ENCODE results near the gene GDNF. TPM values are rescaled to one million over a fixed set of nuclear protein-coding genes. Genes with fewer than 3 reads are reported as not detected.

Gene GDNF
- polyA plus RNA-seq, 2 donors: 0.11 to 0.20 TPM

DNA sequence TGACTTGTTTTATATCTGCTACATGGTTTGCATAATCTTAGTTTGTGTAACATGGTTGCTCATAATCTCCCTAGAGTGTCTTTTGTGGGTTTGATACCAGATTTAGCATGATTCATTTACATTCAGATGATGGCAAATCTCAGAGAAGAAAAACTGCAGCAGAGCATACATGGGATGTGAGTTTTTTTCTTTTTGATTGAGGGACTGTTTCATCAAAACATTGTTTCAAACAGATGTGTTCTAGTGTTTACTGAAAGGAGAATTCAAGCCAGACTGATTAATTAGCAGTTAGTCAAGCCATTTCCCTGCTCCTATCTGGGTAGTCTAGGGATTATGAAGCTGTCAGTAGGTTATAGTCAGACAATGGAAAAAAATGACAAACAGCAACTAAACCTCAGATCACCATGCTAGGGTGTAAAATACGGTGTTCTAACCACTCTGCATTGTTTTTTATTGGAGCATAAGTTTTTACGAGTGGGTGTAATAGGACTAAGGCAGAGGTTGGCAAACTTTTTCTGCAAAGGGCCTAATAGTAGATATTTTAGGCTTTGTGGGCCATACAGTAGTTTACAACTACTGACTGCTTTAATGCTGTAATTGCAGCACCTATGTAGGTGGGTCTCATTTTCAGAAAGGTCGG is 10.5 kb upstream of the GDNF start:
- Histone ChIP-seq H3K27ac (ENCODE audit: low read depth in 2 of 2, low read length in 1 of 2) (no peak overlapping the region), H3K36me3 (ENCODE audit: control insufficient read depth in 2 of 2, insufficient read depth in 2 of 2, low read length in 1 of 2) (no peaks in the 10 kb centered on the region), H3K9me3 (ENCODE audit: control insufficient read depth in 2 of 2, insufficient read depth in 1 of 2, low read depth in 1 of 2, low read length in 1 of 2) (peaks cover 0 to 3% of the 10 kb centered on the region in 2 donors), H3K4me3 (ENCODE audit: low read depth in 1 of 2, low read length in 2 of 2) (no peak overlapping the region), H3K4me1 (ENCODE audit: control insufficient read depth in 2 of 2, insufficient read depth in 2 of 2, low read length in 1 of 2) (peaks cover 0 to 2% of the 10 kb centered on the region in 2 donors), H3K27me3 (ENCODE audit: control insufficient read depth in 1 of 2, insufficient read depth in 2 of 2, low read length in 2 of 2) (no peaks in the 10 kb centered on the region)
- 63 to 64% methylated on average over 3 of the region's 3 CpGs for WGBS, 2 donors

- Histone ChIP-seq H3K9me3 (ENCODE audit: control insufficient read depth in 2 of 2, insufficient read depth in 1 of 2, low read depth in 1 of 2, low read length in 1 of 2) (peaks cover 0 to 3% of the 10 kb centered on the region in 2 donors), H3K27ac (ENCODE audit: low read depth in 2 of 2, low read length in 1 of 2) (no peak overlapping the region), H3K4me1 (ENCODE audit: control insufficient read depth in 2 of 2, insufficient read depth in 2 of 2, low read length in 1 of 2) (peaks cover 0 to 2% of the 10 kb centered on the region in 2 donors), H3K4me3 (ENCODE audit: low read depth in 1 of 2, low read length in 2 of 2) (no peak overlapping the region), H3K36me3 (ENCODE audit: control insufficient read depth in 2 of 2, insufficient read depth in 2 of 2, low read length in 1 of 2) (no peaks in the 10 kb centered on the region), H3K27me3 (ENCODE audit: control insufficient read depth in 1 of 2, insufficient read depth in 2 of 2, low read length in 2 of 2) (no peaks in the 10 kb centered on the region)
- WGBS, 2 donors: 89 to 90% methylated on average over 4 of the region's 4 CpGs
Measured at GRCh38 chr5:37849641-37850040, 9.8 kb upstream of the GDNF start.

DNA sequence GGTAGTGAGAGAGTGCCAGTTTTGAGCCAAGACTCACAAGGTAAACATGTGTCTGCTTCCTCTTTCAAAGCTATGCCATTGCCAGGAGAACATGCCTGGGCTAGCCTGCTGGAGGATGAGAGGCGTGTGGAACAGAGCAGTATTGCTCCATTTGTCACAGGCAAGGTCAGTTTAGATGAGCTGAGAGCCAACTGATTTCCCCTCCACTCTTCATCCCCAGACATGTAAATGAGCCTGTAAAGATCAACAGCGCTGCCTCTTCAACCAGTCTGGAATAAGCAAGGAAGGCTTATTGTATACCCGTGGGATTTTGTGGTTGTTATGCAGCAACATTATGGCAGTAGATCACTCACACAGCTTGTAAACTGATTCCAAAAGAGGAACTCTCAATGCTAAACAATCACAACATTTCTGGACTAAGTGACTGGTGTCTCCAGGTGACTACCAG is 8.2 kb upstream of the GDNF start:
- WGBS, 2 donors: 52 to 57% methylated on average over 3 of the region's 3 CpGs
- no peaks in the 10 kb centered on the region for H3K36me3 ChIP-seq (ENCODE audit: control insufficient read depth in 2 of 2, insufficient read depth in 2 of 2, low read length in 1 of 2)
- H3K27me3 ChIP-seq (ENCODE audit: control insufficient read depth in 1 of 2, insufficient read depth in 2 of 2, low read length in 2 of 2): no peaks in the 10 kb centered on the region
- H3K4me1 ChIP-seq (ENCODE audit: control insufficient read depth in 2 of 2, insufficient read depth in 2 of 2, low read length in 1 of 2): peaks cover 0 to 2% of the 10 kb centered on the region in 2 donors
- no peak overlapping the region for H3K27ac ChIP-seq (ENCODE audit: low read depth in 2 of 2, low read length in 1 of 2)
- no peak overlapping the region for H3K4me3 ChIP-seq (ENCODE audit: low read depth in 1 of 2, low read length in 2 of 2)
- H3K9me3 ChIP-seq (ENCODE audit: control insufficient read depth in 2 of 2, insufficient read depth in 1 of 2, low read depth in 1 of 2, low read length in 1 of 2): peaks cover 0 to 3% of the 10 kb centered on the region in 2 donors

GRCh38 chr5:37846786-37847310 is 7.0 kb upstream of the GDNF start:
- H3K4me1 ChIP-seq (ENCODE audit: control insufficient read depth in 2 of 2, insufficient read depth in 2 of 2, low read length in 1 of 2): peaks cover 0 to 2% of the 10 kb centered on the region in 2 donors
- H3K36me3 ChIP-seq (ENCODE audit: control insufficient read depth in 2 of 2, insufficient read depth in 2 of 2, low read length in 1 of 2): no peaks in the 10 kb centered on the region
- H3K9me3 ChIP-seq (ENCODE audit: control insufficient read depth in 2 of 2, insufficient read depth in 1 of 2, low read depth in 1 of 2, low read length in 1 of 2): peaks cover 0 to 3% of the 10 kb centered on the region in 2 donors
- no peak overlapping the region for H3K4me3 ChIP-seq (ENCODE audit: low read depth in 1 of 2, low read length in 2 of 2)
- WGBS, 2 donors: 71 to 88% methylated on average over 4 of the region's 4 CpGs
- H3K27me3 ChIP-seq (ENCODE audit: control insufficient read depth in 1 of 2, insufficient read depth in 2 of 2, low read length in 2 of 2): no peaks in the 10 kb centered on the region
- H3K27ac ChIP-seq (ENCODE audit: low read depth in 2 of 2, low read length in 1 of 2): no peak overlapping the region

DNA sequence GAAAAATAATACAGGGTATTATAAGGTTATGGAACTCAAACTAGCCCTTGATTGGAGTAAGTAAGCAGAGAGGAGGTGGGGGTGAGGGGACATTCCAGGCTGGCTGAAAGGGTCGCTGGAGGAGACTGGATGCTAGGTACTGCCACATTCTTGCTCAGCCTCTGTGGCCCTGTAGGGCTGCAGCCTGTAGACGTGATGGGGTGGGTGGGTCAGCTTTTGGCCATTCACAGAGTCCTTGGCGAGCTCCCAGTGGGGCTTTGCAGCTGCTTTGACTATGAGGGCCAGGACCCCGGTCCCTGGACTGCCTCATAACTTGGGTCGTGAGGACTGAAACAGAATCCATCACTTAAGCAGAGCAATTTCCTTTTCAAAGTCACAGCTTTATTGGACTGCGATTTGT is 4.2 kb upstream of the GDNF start:
- Histone ChIP-seq H3K27me3 (ENCODE audit: control insufficient read depth in 1 of 2, insufficient read depth in 2 of 2, low read length in 2 of 2) (peaks cover 0 to 6% of the 10 kb centered on the region in 2 donors), H3K27ac (ENCODE audit: low read depth in 2 of 2, low read length in 1 of 2) (no peak overlapping the region), H3K36me3 (ENCODE audit: control insufficient read depth in 2 of 2, insufficient read depth in 2 of 2, low read length in 1 of 2) (no peaks in the 10 kb centered on the region), H3K9me3 (ENCODE audit: control insufficient read depth in 2 of 2, insufficient read depth in 1 of 2, low read depth in 1 of 2, low read length in 1 of 2) (peaks cover 0 to 3% of the 10 kb centered on the region in 2 donors), H3K4me1 (ENCODE audit: control insufficient read depth in 2 of 2, insufficient read depth in 2 of 2, low read length in 1 of 2) (peaks cover 7 to 8% of the 10 kb centered on the region in 2 donors), H3K4me3 (ENCODE audit: low read depth in 1 of 2, low read length in 2 of 2) (no peak overlapping the region)
- 53 to 59% methylated on average over 6 of the region's 6 CpGs for WGBS, 2 donors

DNA sequence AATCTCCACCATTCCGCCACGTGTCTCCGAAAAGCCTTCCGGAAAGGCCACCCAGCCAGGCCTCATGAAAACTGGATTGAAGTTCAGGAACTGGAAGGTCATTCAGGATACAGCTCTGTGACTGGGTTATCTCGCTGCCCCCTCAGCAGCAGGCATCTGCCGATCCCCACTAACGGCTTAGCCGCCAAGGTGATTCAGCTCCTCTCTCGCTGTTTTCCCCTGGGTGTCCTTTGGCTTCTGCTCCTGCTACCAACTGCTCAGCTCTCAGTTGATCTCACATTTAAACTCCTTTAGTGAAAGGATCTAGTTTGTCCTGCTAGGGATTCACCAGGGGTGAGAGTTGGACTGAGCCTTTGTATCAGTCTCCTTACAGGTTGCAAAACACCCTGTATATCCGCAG is 2.2 kb upstream of the GDNF start:
- no peak overlapping the region for H3K4me3 ChIP-seq (ENCODE audit: low read depth in 1 of 2, low read length in 2 of 2)
- peaks cover 0 to 2% of the 10 kb centered on the region in 2 donors for H3K9me3 ChIP-seq (ENCODE audit: control insufficient read depth in 2 of 2, insufficient read depth in 1 of 2, low read depth in 1 of 2, low read length in 1 of 2)
- no peak overlapping the region for H3K27ac ChIP-seq (ENCODE audit: low read depth in 2 of 2, low read length in 1 of 2)
- no peaks in the 10 kb centered on the region for H3K36me3 ChIP-seq (ENCODE audit: control insufficient read depth in 2 of 2, insufficient read depth in 2 of 2, low read length in 1 of 2)
- 80 to 83% methylated on average over 10 of the region's 10 CpGs for WGBS, 2 donors
- peaks cover 11 to 12% of the 10 kb centered on the region in 2 donors for H3K4me1 ChIP-seq (ENCODE audit: control insufficient read depth in 2 of 2, insufficient read depth in 2 of 2, low read length in 1 of 2)
- peaks cover 0 to 14% of the 10 kb centered on the region in 2 donors for H3K27me3 ChIP-seq (ENCODE audit: control insufficient read depth in 1 of 2, insufficient read depth in 2 of 2, low read length in 2 of 2)

DNA sequence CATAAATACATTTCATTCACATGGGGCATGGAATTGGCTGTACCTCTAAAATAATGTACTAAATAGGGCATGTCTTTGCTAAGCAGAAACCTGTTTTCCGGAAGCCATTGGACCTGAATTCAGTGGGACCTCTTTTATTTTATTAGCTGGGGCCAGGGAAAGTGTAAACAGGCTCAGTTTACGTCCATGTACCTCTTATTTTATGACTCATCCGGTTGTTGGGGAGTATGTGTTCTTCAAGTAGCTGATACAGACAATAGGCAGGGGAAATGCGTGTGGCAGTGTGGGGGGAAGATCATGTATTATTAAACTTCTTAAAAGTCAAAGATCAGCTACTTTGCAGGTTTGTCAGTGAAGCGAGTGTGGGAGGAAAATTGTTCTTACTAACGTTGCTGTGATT is 1.4 kb upstream of the GDNF start:
- Histone ChIP-seq H3K4me3 (ENCODE audit: low read depth in 1 of 2, low read length in 2 of 2) (no peak overlapping the region), H3K9me3 (ENCODE audit: control insufficient read depth in 2 of 2, insufficient read depth in 1 of 2, low read depth in 1 of 2, low read length in 1 of 2) (peaks cover 0 to 2% of the 10 kb centered on the region in 2 donors), H3K36me3 (ENCODE audit: control insufficient read depth in 2 of 2, insufficient read depth in 2 of 2, low read length in 1 of 2) (no peaks in the 10 kb centered on the region), H3K27me3 (ENCODE audit: control insufficient read depth in 1 of 2, insufficient read depth in 2 of 2, low read length in 2 of 2) (peaks cover 3 to 19% of the 10 kb centered on the region in 2 donors), H3K27ac (ENCODE audit: low read depth in 2 of 2, low read length in 1 of 2) (no peak overlapping the region), H3K4me1 (ENCODE audit: control insufficient read depth in 2 of 2, insufficient read depth in 2 of 2, low read length in 1 of 2) (peaks cover 11 to 18% of the 10 kb centered on the region in 2 donors)
- 41 to 51% methylated on average over 6 of the region's 6 CpGs for WGBS, 2 donors

DNA sequence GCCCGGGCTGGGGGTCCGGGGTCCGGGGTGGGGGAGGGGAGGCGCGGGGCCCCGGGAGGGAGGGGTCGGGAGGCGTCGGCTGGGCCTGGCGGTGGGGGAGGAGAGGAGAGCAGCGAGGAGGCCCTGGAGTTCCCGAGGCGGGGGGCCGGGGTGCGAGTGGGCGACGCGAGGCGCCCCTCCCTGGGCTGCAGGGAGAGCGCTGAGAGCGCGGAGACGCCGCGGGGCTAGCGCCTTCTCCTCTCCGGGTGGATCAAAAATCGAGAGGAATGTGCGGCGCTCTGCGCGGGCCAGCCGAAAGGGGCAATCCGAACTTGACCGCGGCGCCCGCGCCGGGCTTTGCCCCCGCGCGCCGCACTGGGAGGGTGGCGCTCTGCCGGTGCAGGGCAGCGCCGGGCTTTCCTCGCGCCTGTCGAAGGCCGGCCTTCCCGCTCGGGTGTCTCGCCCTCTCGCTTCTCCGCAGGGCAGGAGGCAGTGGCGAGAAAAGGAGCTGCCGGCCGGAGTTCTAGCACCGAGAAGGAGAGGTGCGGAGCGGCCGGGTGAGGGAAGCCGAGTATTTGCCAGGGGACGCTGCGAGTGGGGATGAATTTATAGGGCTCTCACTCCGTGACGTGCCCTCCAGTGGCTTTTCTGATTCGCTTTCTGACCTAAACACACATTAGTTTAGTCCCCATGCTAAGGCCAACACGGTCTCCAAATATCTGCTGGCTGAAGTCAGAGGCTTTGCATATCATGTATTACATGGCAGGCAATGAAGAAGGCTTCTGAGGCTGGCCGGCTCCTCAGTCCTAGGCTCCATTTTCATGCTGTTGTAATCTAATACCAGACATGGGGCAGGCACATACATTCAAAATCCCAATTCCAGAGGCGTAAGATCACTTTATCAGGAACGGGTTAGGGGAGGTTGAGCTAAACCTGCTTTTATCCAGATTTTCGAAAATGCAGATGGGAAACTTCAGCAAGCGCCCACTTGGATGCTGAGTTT is 503 bp upstream of the GDNF start:
- no peaks in the 10 kb centered on the region for H3K36me3 ChIP-seq (ENCODE audit: control insufficient read depth in 2 of 2, insufficient read depth in 2 of 2, low read length in 1 of 2)
- peak overlapping the region; percentile 38 to 48 for H3K4me3 ChIP-seq (ENCODE audit: low read depth in 1 of 2, low read length in 2 of 2)
- peak overlapping the region; percentile 11 to 20 for H3K27ac ChIP-seq (ENCODE audit: low read depth in 2 of 2, low read length in 1 of 2)
- WGBS, 2 donors: 5 to 6% methylated on average over 54 to 76 of the region's 76 CpGs
- H3K27me3 ChIP-seq (ENCODE audit: control insufficient read depth in 1 of 2, insufficient read depth in 2 of 2, low read length in 2 of 2): peaks cover 5 to 20% of the 10 kb centered on the region in 2 donors
- peaks cover 11 to 18% of the 10 kb centered on the region in 2 donors for H3K4me1 ChIP-seq (ENCODE audit: control insufficient read depth in 2 of 2, insufficient read depth in 2 of 2, low read length in 1 of 2)
- peaks cover 0 to 2% of the 10 kb centered on the region in 2 donors for H3K9me3 ChIP-seq (ENCODE audit: control insufficient read depth in 2 of 2, insufficient read depth in 1 of 2, low read depth in 1 of 2, low read length in 1 of 2)

- Histone ChIP-seq H3K4me3 (ENCODE audit: low read depth in 1 of 2, low read length in 2 of 2) (peak overlapping the region; percentile 35 to 38), H3K27ac (ENCODE audit: low read depth in 2 of 2, low read length in 1 of 2) (no peak overlapping the region), H3K27me3 (ENCODE audit: control insufficient read depth in 1 of 2, insufficient read depth in 2 of 2, low read length in 2 of 2) (peaks cover 5 to 20% of the 10 kb centered on the region in 2 donors), H3K9me3 (ENCODE audit: control insufficient read depth in 2 of 2, insufficient read depth in 1 of 2, low read depth in 1 of 2, low read length in 1 of 2) (peaks cover 0 to 2% of the 10 kb centered on the region in 2 donors), H3K4me1 (ENCODE audit: control insufficient read depth in 2 of 2, insufficient read depth in 2 of 2, low read length in 1 of 2) (peaks cover 11 to 18% of the 10 kb centered on the region in 2 donors), H3K36me3 (ENCODE audit: control insufficient read depth in 2 of 2, insufficient read depth in 2 of 2, low read length in 1 of 2) (no peaks in the 10 kb centered on the region)
- WGBS, 2 donors: 9 to 13% methylated on average over 21 of the region's 21 CpGs
Measured at GRCh38 chr5:37838933-37839341, 904 bp downstream of the GDNF start.

Measured in esophagus (tissue), 2 donors.